NCI-H748 treated with DMSO at 0.1 percent for 48 hours (cell line): Measurements from ENCODE around the gene NR2F1.
A peak's percentile ranks its signal among the peaks of the same experiment; 100 is the strongest.

Experiments used
- DNase-seq: peaks from one replicate; lab custom pipeline; 2025; lab: John Stamatoyannopoulos, UW

The NR2F1 gene

GRCh38 chr5:93604644-93605515, 21.9 kb downstream of the NR2F1 start:
- DNase-seq = no peak

GRCh38 chr5:93606382-93606752, 23.3 kb downstream of the NR2F1 start:
- DNase-seq = no peak

- DNase-seq = peak; percentile 92
These were observed 24.6 kb downstream of the NR2F1 start for GRCh38 chr5:93607367-93608258.

GRCh38 chr5:93608855-93609254, 25.8 kb downstream of the NR2F1 start:
- DNase-seq = no peak

- no peak for DNase-seq
These were observed 26.7 kb downstream of the NR2F1 start for GRCh38 chr5:93609762-93610161.

GRCh38 chr5:93610581-93611272, 27.7 kb downstream of the NR2F1 start:
- peak; percentile 49 for DNase-seq

GRCh38 chr5:93611273-93611975, 28.4 kb downstream of the NR2F1 start:
- DNase-seq = no peak

GRCh38 chr5:93611976-93612854, 29.2 kb downstream of the NR2F1 start:
- peak; percentile 84 for DNase-seq

- no peak for DNase-seq
These were observed 29.8 kb downstream of the NR2F1 start for GRCh38 chr5:93612855-93613243.

- DNase-seq = no peak
These were observed 33.6 kb downstream of the NR2F1 start for GRCh38 chr5:93616538-93617174.

GRCh38 chr5:93620487-93621326, 37.7 kb downstream of the NR2F1 start:
- DNase-seq = peak; percentile 82

GRCh38 chr5:93621327-93621798, 38.3 kb downstream of the NR2F1 start:
- DNase-seq = peak; percentile 89

- peak; percentile 95 for DNase-seq
These were observed 39.3 kb downstream of the NR2F1 start for GRCh38 chr5:93622240-93622885.

- no peak for DNase-seq
These were observed 40.1 kb downstream of the NR2F1 start for GRCh38 chr5:93623153-93623552.

- no peak for DNase-seq
These were observed 43.8 kb downstream of the NR2F1 start for GRCh38 chr5:93626801-93627200.

GRCh38 chr5:93632327-93632726, 49.3 kb downstream of the NR2F1 start:
- no peak for DNase-seq

GRCh38 chr5:93635991-93636390, 53.0 kb downstream of the NR2F1 start:
- DNase-seq = no peak

- no peak for DNase-seq
These were observed 53.8 kb downstream of the NR2F1 start for GRCh38 chr5:93636837-93637236.

GRCh38 chr5:93637697-93638096, 54.7 kb downstream of the NR2F1 start:
- DNase-seq = no peak
